HepG2 (cell line): ENCODE data around the gene WFDC1. TPM values are rescaled to one million over a fixed set of nuclear protein-coding genes. Genes with fewer than 3 reads are reported as not detected.
A peak's percentile ranks its signal among the peaks of the same experiment; 100 is the strongest.

Experiments used
- DPF2 ChIP-seq: sonication (generic); formaldehyde crosslinking; IDR thresholded peaks from 2 replicates; pipeline ENCODE4 v1.4.0; 2020; ENCODE audit warnings: mild to moderate bottlenecking, low read depth, missing genetic modification reagents, borderline replicate concordance
- IKZF5 ChIP-seq: IDR thresholded peaks from 2 replicates; pipeline ENCODE4 v1.6.1; 2018; ENCODE audit warnings: missing genetic modification reagents, mild to moderate bottlenecking, missing compliant biosample characterization
- MATR3 ChIP-seq: sonication (generic); formaldehyde crosslinking; IDR thresholded peaks from 2 replicates; pipeline ENCODE4 v1.4.0; 2020; ENCODE audit warnings: missing genetic modification reagents
- MIXL1 ChIP-seq: IDR thresholded peaks from 2 replicates; pipeline ENCODE4 v1.6.1; 2016
- MXI1 ChIP-seq: IDR thresholded peaks from 3 replicates; pipeline ENCODE4 v1.6.1; 2012; ENCODE audit warnings: low read depth, low read length, inconsistent platforms, borderline replicate concordance
- PAXIP1 ChIP-seq: sonication (generic); formaldehyde crosslinking; conservative IDR thresholded peaks from 2 replicates; pipeline ENCODE4 v1.4.0; 2020; ENCODE audit warnings: mild to moderate bottlenecking, missing genetic modification reagents, moderate library complexity
- PRMT3 ChIP-seq: sonication (generic); formaldehyde crosslinking; IDR thresholded peaks from 2 replicates; pipeline ENCODE4 v1.8.1; 2022; ENCODE audit warnings: low read depth, mild to moderate bottlenecking, moderate library complexity, missing genetic modification reagents, borderline replicate concordance
- RARA ChIP-seq: IDR thresholded peaks from 2 replicates; pipeline ENCODE4 v1.6.1; 2016; ENCODE audit warnings: missing genetic modification reagents, missing compliant biosample characterization
- SMC3 ChIP-seq: IDR thresholded peaks from 2 replicates; pipeline ENCODE4 v1.6.1; 2011; ENCODE audit warnings: low read length, improper control_type of control experiment
- SP4 ChIP-seq: sonication (generic); formaldehyde crosslinking; IDR thresholded peaks from 2 replicates; pipeline ENCODE4 v1.8.1; 2023; ENCODE audit warnings: mild to moderate bottlenecking, missing genetic modification reagents
- TMF1 ChIP-seq: sonication (generic); formaldehyde crosslinking; IDR thresholded peaks from 2 replicates; pipeline ENCODE4 v1.8.1; 2022; ENCODE audit warnings: low read depth, missing genetic modification reagents
- ZBTB43 ChIP-seq: sonication (generic); formaldehyde crosslinking; conservative IDR thresholded peaks from 2 replicates; pipeline ENCODE4 v1.4.0; 2020; ENCODE audit warnings: missing genetic modification reagents
- ZBTB7A ChIP-seq: sonication (generic); formaldehyde crosslinking; IDR thresholded peaks from 2 replicates; pipeline ENCODE4 v1.8.0; 2022; ENCODE audit warnings: mild to moderate bottlenecking, missing genetic modification reagents
- ZFP36 ChIP-seq: fragments of 150-350 bp; IDR thresholded peaks from 2 replicates; pipeline ENCODE4 v1.6.1; 2018; ENCODE audit warnings: borderline replicate concordance, low read length, low read depth; ENCODE audit not compliant: partially characterized antibody
- ZNF609 ChIP-seq: sonication (generic); formaldehyde crosslinking; IDR thresholded peaks from 2 replicates; pipeline ENCODE4 v1.4.0; 2020; ENCODE audit warnings: mild to moderate bottlenecking, missing genetic modification reagents, borderline replicate concordance
- ZNF652 ChIP-seq: IDR thresholded peaks from 2 replicates; pipeline ENCODE4 v1.6.1; 2016; ENCODE audit warnings: low read depth, borderline replicate concordance
- polyA plus RNA-seq, 8 experiments: library from polyadenylated mRNA; depleted of rRNA in 3 of 8; stranded (reverse) in 7 of 8; unstranded in 1 of 8; fragments of >200 nt; fragmentation: Illumina TruSeq in 4 of 8; extraction: Trizol in 4 of 8; gene quantifications; 2 replicates each; pipeline versions ENCODE4 v1.2.1 to v1.2.3, GENCODE V29; 2011 to 2016; ENCODE audit warnings: low read depth in 4 of 8, missing spikeins in 1 of 8, mixed read lengths in 1 of 8; ENCODE audit not compliant: insufficient read depth in 1 of 8
- total RNA-seq, 5 experiments: library from RNA; depleted of rRNA; stranded (reverse); fragments of >200 nt; fragmentation: Illumina TruSeq; extraction: Trizol; gene quantifications; 2 replicates each; pipeline ENCODE4 v1.2.3, GENCODE V29; 2016; ENCODE audit warnings: low read depth in 1 of 5

WFDC1 gene
- total and polyA plus RNA-seq, 2 of the 13 experiments (the other 11 are each of a cell fraction or from before 2014, with no cell fraction given): not detected

GRCh38 chr16:84284154-84284722 lies 10.4 kb upstream of the WFDC1 start (continued):
- no peak for TF ChIP-seq PAXIP1
- no peak for TF ChIP-seq MXI1
- no peak for TF ChIP-seq SMC3
- no peak for TF ChIP-seq MATR3
- no peak for TF ChIP-seq ZBTB43 (CRISPR knock-in tag)
- no peak for TF ChIP-seq TMF1 (CRISPR knock-in tag)
- TF ChIP-seq PRMT3 (CRISPR knock-in tag): no peak
- TF ChIP-seq RARA (CRISPR knock-in tag): peak; percentile 72
- no peak for TF ChIP-seq DPF2 (CRISPR knock-in tag)
- TF ChIP-seq ZBTB7A (CRISPR knock-in tag): no peak
- no peak for TF ChIP-seq ZNF652
- TF ChIP-seq MIXL1 (CRISPR knock-in tag): no peak
- TF ChIP-seq ZFP36: no peak
- TF ChIP-seq SP4 (CRISPR knock-in tag): no peak
- TF ChIP-seq IKZF5: no peak
- no peak for TF ChIP-seq ZNF609
